Heart left ventricle (tissue), 16 donors: ENCODE measurements around the gene SNRPA1. TPM values are rescaled to one million over a fixed set of nuclear protein-coding genes. Genes with fewer than 3 reads are reported as not detected.

Experiments used
- ATAC-seq, 4 donors: fragments of 200-7000 bp; cut with Tn5 transposase; one replicate each; pipeline ENCODE4 v1.9.1; 2020 to 2022; ENCODE audit warnings: moderate library complexity in 4 of 4, mild to moderate bottlenecking in 3 of 4, moderate number of reproducible peaks in 1 of 4
- DNase-seq, 5 donors: peaks; one replicate each; pipeline ENCODE4 v3.0.0-alpha.2; 2020
- H3K27ac ChIP-seq, 12 donors: fragments of 200-600 bp; sonication (generic) in 4 of 12; one replicate each; pipeline versions ENCODE4 v1.5.0 to v1.8.0; 2016 to 2022; ENCODE audit warnings: mild to moderate bottlenecking in 2 of 12
- H3K27me3 ChIP-seq, 9 donors: fragments of 200-600 bp; sonication (generic) in 2 of 9; one replicate each; pipeline versions ENCODE4 v1.5.1 to v1.8.0; 2016 to 2022; ENCODE audit warnings: mild to moderate bottlenecking in 3 of 9
- H3K36me3 ChIP-seq, 9 donors: fragments of 200-600 bp; sonication (generic) in 2 of 9; one replicate each; pipeline versions ENCODE4 v1.5.0 to v1.8.0; 2018 to 2022; ENCODE audit warnings: mild to moderate bottlenecking in 2 of 9
- H3K4me1 ChIP-seq, 12 donors: fragments of 200-600 bp; sonication (generic) in 4 of 12; one replicate each; pipeline versions ENCODE4 v1.5.0 to v1.8.0; 2016 to 2022; ENCODE audit warnings: mild to moderate bottlenecking in 3 of 12
- H3K4me3 ChIP-seq, 12 donors: fragments of 200-600 bp; sonication (generic) in 4 of 12; one replicate each; pipeline versions ENCODE4 v1.5.0 to v1.8.0; 2017 to 2022; ENCODE audit warnings: mild to moderate bottlenecking in 9 of 12, moderate library complexity in 4 of 12
- H3K9me3 ChIP-seq, 12 donors: fragments of 200-600 bp; sonication (generic) in 4 of 12; one replicate each; pipeline versions ENCODE4 v1.5.0 to v1.8.0; 2016 to 2022; ENCODE audit warnings: mild to moderate bottlenecking in 1 of 12
- CTCF ChIP-seq, 12 donors: fragments of 200-600 bp; sonication (generic) in 4 of 12; IDR thresholded peaks; one replicate each; pipeline versions ENCODE4 v1.5.0 to v1.8.0; 2018 to 2022; ENCODE audit warnings: antibody characterized with exemption in 12 of 12, mild to moderate bottlenecking in 5 of 12
- POLR2A ChIP-seq, 2 donors: fragments of 450-650 bp; IDR thresholded peaks; one replicate each; pipeline ENCODE4 v1.6.1; 2017; ENCODE audit warnings: antibody characterized with exemption in 2 of 2, mild to moderate bottlenecking in 2 of 2, moderate library complexity in 2 of 2
- WGBS, 4 donors: extraction: QIAGEN DNeasy Blood & Tissue Kit in 2 of 4; methylation state at CpG; one replicate each; pipeline versions ENCODE4 v1.1.5 to v1.1.7; 2013 to 2018; 5-methylcytosine and 5-hydroxymethylcytosine counted together
- intact Hi-C, 10 donors: fragments of 100-400 bp; cut with DNase I; formaldehyde crosslinking; loops; one replicate each; pipeline versions ENCODE4 v1.11.1 to v1.14.2; 2022
- polyA plus RNA-seq, 2 donors: library from polyadenylated mRNA; stranded (reverse); fragments of 200-250 nt; gene quantifications; one replicate each; pipeline ENCODE4 v1.2.3, GENCODE V29; 2013
- total RNA-seq, 9 donors: library from RNA; depleted of rRNA in 2 of 9; stranded (reverse); fragments of >200 nt in 2 of 9; fragmentation: NEBNext Ultra II Directional in 3 of 9; extraction: Animal tissue kit (Norgen Biotek cat#: 25700) in 3 of 9; gene quantifications; one replicate each; pipeline versions ENCODE4 v1.1.0 to v1.2.4, GENCODE V29; 2016 to 2023
- donor health status: ischemic (EF 13 %, LVEDD 7.1; RV severe dilation, severe dysfunction).
- donor health status: healthy with polysubstance abuse.
- donor health status: DM: no; HTN: yes; CAD: no.
- donor health status: DM: no; HTN: no; CAD: no.
- donor health status: ischemic (EF 25% LVEDD 6.9; RV normal size, moderate dysfunction).
- donor health status: ischemic (EF 25% LVEDD 5.7; RV mildly dilated, moderate dysfunction).
- donor health status: healthy.
- donor health status: DM: yes; HTN: yes; CAD: no.
- donor health status: ischemic (EF 35%, LVEDD 5.7; RV mildly dilated, moderate dysfunction).
- donor health status: nonischemic (EF 11% LVEDD 7.7; RV severe dilation, severe dysfunction).
- donor health status: DM: yes; HTN: yes; CAD: no.
- donor health status: PGD.
- donor health status: ischemic (EF 29% LVEDD 5.4; RV normal size, mild dysfunction).
- donor health status: nonischemic (EF 23%, LVEDD 6.1; RV moderate dilation, normal function).

The SNRPA1 gene
- total and polyA plus RNA-seq, 11 donors = 17.6 to 57.8 (median 30.2) TPM

DNA sequence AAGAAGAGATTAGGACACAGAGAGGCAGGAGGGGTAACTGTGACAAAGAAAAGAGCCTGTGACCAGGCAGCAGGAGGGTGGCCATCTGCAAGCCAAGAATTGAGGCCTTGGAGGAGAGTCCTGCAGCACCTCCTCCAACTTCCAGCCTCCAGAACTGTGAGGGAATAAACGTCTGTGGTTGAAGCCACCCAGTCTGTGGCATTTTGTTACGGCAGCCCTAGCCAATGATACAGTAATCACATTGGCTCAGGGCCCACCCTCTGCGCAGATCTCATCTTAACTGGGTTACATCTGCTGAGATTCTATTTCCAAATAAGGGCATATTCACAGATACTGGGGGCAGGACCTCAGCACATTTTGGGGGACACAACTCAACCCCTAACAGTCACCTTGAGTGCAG lies 29.0 kb downstream of the SNRPA1 start:
- H3K36me3 ChIP-seq = peaks cover 0 to 22% (median 15%) of the 10 kb centered on the region in 9 donors
- ATAC-seq (no peak), DNase-seq (no peak)
- no peak overlapping the region for H3K4me3 ChIP-seq
- TF ChIP-seq CTCF (IDR thresholded peaks at IDR 0.05) (no peak), POLR2A (IDR thresholded peaks at IDR 0.05) (no peak)
- peaks cover 0 to 38% (median 12%) of the 10 kb centered on the region in 12 donors for H3K4me1 ChIP-seq
- 62 to 70% (median 66%) methylated on average over 3 of the region's 3 CpGs for WGBS, 4 donors
- peak overlapping the region in 4 of 12 donors; percentile 55 to 81 (median 64) for H3K27ac ChIP-seq
- H3K9me3 ChIP-seq = no peaks in the 10 kb centered on the region
- H3K27me3 ChIP-seq = no peaks in the 10 kb centered on the region
- intact Hi-C loops = loop anchor here in 4 of 10 donors (10.0 kb wide), 3 partner anchors 351 to 661 kb away; partner anchors contain the start of genes ASB7 (in 2 of the 4), LINS1 (in 2 of the 4) and LRRK1 (in 1 of the 4)

- WGBS, 4 donors = 79 to 87% (median 81%) methylated on average over 16 to 17 of the region's 17 CpGs
- DNase-seq (no peak), ATAC-seq (peak in 1 of 4 donors; percentile 39)
- Histone ChIP-seq H3K4me1 (peaks cover 0 to 38% (median 12%) of the 10 kb centered on the region in 12 donors), H3K27me3 (no peaks in the 10 kb centered on the region), H3K4me3 (no peak overlapping the region), H3K36me3 (peaks cover 0 to 12% (median 6%) of the 10 kb centered on the region in 9 donors), H3K9me3 (no peaks in the 10 kb centered on the region), H3K27ac (peak overlapping the region in 1 of 12 donors; percentile 81)
- intact Hi-C loops = loop anchor here in 4 of 10 donors (10.0 kb wide), 3 partner anchors 350 to 660 kb away; partner anchors contain the start of genes ASB7 (in 2 of the 4), LINS1 (in 2 of the 4) and LRRK1 (in 1 of the 4)
- TF ChIP-seq POLR2A (IDR thresholded peaks at IDR 0.05) = no peak
- TF ChIP-seq CTCF (IDR thresholded peaks at IDR 0.05) = no peak
Measured at GRCh38 chr15:101264911-101265641, 30.0 kb downstream of the SNRPA1 start.

DNA sequence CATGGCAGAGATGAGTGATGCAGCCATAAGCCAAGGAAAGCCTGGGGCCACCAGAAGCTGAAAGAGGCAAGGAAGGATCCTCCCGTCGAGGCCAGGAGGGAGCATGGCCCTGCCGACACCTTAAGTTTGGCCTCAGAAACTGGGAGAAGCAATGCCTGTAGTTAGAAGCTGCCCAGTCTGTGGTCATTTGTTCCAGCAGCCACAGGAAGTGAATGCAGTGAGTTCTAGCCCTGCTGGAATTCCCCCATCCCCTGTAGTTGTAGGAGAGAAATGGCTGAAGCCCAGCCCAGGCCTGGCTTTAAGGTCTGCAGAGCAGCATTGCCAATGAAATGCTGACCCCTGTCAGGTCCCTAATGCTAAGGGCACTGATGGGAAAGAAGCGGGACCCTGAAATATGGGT lies 31.0 kb downstream of the SNRPA1 start:
- Histone ChIP-seq H3K4me3 (no peak overlapping the region), H3K9me3 (no peaks in the 10 kb centered on the region), H3K27me3 (no peaks in the 10 kb centered on the region), H3K27ac (peak overlapping the region in 1 of 12 donors; percentile 81), H3K36me3 (peaks cover 0 to 3% (median 0%) of the 10 kb centered on the region in 9 donors), H3K4me1 (peaks cover 0 to 38% (median 12%) of the 10 kb centered on the region in 12 donors)
- intact Hi-C loops = loop anchor here in 4 of 10 donors (10.0 kb wide), 3 partner anchors 349 to 659 kb away; partner anchors contain the start of genes ASB7 (in 2 of the 4), LINS1 (in 2 of the 4) and LRRK1 (in 1 of the 4)
- WGBS, 4 donors = 90 to 94% (median 92%) methylated on average over 4 of the region's 4 CpGs
- TF ChIP-seq POLR2A (IDR thresholded peaks at IDR 0.05) = no peak
- TF ChIP-seq CTCF (IDR thresholded peaks at IDR 0.05) = no peak
- no peak for DNase-seq
- ATAC-seq = no peak

DNA sequence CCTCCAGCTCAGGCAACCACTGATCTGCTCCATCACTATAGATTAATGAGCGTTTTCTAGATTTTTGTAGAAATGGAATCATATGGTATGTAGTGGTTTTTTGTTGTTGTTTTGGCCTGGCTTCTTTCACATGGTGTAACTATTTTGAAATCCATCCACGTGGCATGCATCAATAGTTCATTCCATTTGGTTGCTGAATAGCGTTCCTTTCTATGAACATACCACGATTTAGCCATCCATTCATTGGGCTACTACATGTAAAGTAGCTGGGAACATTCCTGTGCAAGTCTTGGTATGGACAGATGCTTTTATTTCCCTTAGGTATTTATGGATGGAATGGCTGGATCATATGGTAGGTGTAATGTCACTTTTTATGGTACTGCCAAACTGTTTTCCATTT lies 32.5 kb downstream of the SNRPA1 start:
- DNase-seq = no peak
- no peak for ATAC-seq
- H3K4me1 ChIP-seq = peaks cover 0 to 38% (median 13%) of the 10 kb centered on the region in 12 donors
- intact Hi-C loops = loop anchor here in 4 of 10 donors (10.0 kb wide), 3 partner anchors 348 to 658 kb away; partner anchors contain the start of genes ASB7 (in 2 of the 4), LINS1 (in 2 of the 4) and LRRK1 (in 1 of the 4)
- 90 to 92% (median 91%) methylated on average over 4 of the region's 4 CpGs for WGBS, 4 donors
- no peaks in the 10 kb centered on the region for H3K36me3 ChIP-seq
- no peaks in the 10 kb centered on the region for H3K9me3 ChIP-seq
- no peak overlapping the region for H3K4me3 ChIP-seq
- no peak for TF ChIP-seq CTCF (IDR thresholded peaks at IDR 0.05)
- no peak for TF ChIP-seq POLR2A (IDR thresholded peaks at IDR 0.05)
- H3K27ac ChIP-seq = no peak overlapping the region
- H3K27me3 ChIP-seq = no peaks in the 10 kb centered on the region
